Sigmoid colon (tissue), 4 donors: ENCODE data around the gene LDAF1.

Source experiments
- CTCF ChIP-seq, 4 experiments: fragments of 450-650 bp in 3 of 4; fragments of 200-600 bp in 1 of 4; IDR thresholded peaks; one replicate each; pipeline ENCODE4 v1.5.1; 2016 to 2019; ENCODE audit warnings: antibody characterized with exemption in 4 of 4, mild to moderate bottlenecking in 3 of 4, moderate library complexity in 2 of 4
- EP300 ChIP-seq, 4 donors: sonication (generic); formaldehyde crosslinking; IDR thresholded peaks; one replicate each; pipeline ENCODE4 v1.6.1; 2017; ENCODE audit warnings: antibody characterized with exemption in 4 of 4
- POLR2A ChIP-seq, 2 donors: fragments of 450-650 bp; IDR thresholded peaks; one replicate each; pipeline ENCODE4 v1.6.1; 2016; ENCODE audit warnings: antibody characterized with exemption in 2 of 2, mild to moderate bottlenecking in 2 of 2, moderate library complexity in 2 of 2

GRCh38 chr16:21120976-21121520 is 37.4 kb upstream of the LDAF1 start:
- no peak for TF ChIP-seq EP300 (IDR thresholded peaks at IDR 0.05)
- TF ChIP-seq CTCF (IDR thresholded peaks at IDR 0.05), result no peak
- no peak for TF ChIP-seq POLR2A (IDR thresholded peaks at IDR 0.05)
